ENCODE results near the gene ROGDI.

DNA sequence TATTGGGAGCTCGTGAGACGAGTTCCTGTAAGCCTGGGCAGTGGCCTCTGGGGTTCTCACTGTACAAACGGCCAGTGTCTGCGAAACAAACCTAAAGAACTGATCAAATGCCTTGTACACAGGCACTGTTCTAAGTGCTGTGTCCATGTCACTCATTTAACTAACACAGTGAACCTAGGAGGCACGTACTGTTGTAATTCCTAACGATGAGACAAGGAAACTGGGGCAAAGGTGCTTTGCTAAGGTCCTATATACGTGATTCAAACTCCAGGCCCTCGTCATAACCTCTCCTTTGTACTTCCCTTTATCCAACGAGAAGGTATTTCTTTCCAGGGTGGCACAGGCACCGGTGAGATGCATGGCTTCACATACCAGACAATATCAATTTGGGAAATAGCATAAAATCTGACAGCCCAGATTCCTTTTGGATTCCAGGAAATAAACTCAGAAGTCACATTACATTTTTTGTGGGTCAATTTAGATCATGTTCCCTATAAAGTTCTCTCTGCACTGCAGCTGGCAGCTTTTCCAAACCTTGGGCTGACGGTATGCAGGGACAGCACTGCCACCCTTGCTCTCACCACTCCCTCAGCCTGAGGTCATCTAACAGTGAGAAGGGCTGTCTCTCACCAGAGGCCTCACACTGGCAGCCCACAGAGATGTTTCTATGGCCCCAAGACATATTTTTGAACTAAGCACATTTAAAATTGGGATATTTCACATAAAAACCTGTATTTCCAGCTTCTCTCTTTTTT, 26.3 kb upstream of the ROGDI start:
- TF ChIP-seq ZBTB33 (IDR thresholded peaks at IDR 0.05) (no peak), HNF4A (conservative IDR thresholded peaks at IDR 0.05) (no peak)

Measured in liver (tissue), 2 donors.